Activated CD8-positive, alpha-beta memory T cell treated with anti-CD3 and anti-CD28 coated beads, Interleukin-2, amount 50 U/mL, for 1 hour (primary cell): ENCODE data around the gene CNNM4.
A peak's percentile ranks its signal among the peaks of the same experiment; 100 is the strongest.
"Not testable (repeated sequence)": the region's sequence is repeated elsewhere in the genome, so short reads cannot be mapped to it uniquely, and the experiment has no call there.

Experiments
- DNase-seq: peaks from one replicate; pipeline ENCODE4 v3.0.0-alpha.2; 2020; ENCODE audit errors: extremely low read depth

The CNNM4 gene

DNA sequence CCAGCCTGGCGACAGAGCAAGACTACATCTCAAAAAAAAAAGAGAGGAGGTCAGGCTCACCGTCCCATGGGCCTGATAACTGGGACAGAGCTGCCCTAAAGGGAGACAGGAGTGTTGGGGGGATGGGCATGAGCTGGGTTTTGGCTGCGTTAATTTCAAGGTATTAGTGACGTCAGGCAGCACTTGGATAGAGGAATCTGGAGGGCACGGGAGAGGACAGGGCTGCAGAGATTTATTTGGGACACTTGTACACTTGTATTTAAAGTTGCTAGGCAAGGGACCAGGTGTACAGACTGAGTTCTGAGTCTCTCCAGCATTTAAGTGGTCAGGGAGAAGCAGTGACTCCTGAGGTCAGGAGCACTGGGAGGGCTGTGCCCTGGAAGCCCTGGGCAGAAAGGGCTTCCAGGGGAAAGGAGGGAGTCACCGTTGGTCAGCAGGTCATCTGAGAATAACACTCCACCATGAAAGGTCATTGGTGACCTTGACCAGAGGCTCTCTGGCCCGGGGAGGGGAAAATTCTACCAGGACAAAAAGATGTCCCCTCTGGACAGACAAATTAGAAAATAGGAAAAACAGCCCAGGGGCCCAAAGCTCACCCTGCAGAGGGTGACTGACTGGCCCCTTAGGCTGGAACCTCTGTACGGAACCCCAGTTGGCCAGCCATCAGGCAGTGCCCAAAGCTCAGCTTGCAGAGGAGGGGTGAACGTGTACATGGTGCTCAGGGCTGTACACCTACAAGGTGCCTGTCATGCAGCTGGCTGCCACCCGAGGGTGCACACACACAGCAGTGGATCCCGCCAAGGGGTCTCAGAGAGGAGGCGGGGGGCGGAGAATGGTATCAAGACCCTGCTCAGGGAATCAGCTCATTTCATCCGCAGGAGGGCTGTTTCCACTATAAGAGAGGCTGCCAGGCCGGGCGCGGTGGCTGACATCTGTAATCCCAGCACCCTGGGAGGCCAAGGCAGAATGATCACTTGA is 32.4 kb downstream of the CNNM4 start:
- no peak for DNase-seq

DNA sequence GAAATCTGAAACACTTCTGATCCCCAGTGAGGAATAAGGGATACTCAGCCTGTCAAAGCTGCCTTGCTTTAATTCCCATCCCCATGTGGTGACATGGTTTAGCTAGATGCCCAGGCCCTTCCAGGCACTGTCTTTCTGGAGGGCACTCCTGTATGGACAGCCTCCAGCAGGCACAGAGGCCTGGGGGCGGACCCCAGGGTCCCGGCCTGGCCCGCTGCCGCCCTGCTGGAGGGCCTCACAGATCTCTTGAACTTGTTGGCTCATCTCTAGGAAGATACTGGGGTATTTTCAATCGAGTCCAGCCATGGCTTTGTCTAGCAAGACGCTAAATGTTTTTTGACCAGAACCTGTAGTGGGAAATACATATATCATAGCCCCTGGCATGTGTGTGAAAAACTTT is 34.4 kb downstream of the CNNM4 start:
- no peak for DNase-seq

DNA sequence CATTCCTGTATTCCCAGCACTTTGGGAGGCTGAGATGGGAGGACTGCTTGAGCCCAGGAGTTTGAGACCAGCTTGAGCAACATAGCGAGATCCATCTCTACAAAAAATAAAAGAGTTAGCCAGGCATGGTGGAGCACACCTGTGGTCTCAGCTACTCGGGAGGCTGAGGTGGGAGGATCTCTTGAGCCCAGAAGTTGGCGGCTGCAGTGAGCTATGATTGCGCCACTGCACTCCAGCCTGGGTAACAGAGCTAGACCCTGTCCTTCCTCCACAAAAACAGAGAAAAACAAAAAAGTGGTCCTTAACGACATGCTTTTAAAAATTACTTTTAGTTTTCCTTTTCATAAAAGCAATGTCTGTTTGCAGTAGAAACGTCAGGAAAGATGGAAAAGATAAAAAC is 35.8 kb downstream of the CNNM4 start:
- DNase-seq, result not testable (repeated sequence)

DNA sequence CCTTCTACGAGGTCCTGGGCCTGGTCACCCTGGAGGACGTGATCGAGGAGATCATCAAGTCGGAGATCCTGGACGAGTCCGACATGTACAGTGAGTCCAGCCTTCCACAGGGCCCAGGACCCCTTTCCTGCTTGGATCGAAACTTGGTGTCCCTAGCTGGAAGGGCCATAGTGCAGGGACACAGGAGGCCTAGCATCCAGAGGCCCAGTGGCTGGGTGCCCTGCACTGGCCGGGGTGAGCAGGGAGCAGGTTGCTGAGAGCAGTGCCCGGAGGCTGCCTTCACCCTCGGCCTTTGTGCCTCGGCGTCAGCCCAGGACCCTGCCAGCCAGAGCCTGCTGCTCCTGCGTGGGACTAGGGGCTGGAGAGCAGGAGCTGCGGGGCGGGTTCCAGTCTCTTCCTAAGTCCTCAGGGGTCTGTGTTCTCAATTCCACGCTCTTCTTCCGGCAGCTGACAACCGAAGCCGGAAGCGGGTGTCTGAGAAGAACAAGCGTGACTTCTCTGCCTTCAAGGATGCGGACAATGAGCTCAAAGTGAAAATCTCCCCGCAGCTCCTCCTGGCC is 36.4 kb downstream of the CNNM4 start:
- DNase-seq, result no peak

DNA sequence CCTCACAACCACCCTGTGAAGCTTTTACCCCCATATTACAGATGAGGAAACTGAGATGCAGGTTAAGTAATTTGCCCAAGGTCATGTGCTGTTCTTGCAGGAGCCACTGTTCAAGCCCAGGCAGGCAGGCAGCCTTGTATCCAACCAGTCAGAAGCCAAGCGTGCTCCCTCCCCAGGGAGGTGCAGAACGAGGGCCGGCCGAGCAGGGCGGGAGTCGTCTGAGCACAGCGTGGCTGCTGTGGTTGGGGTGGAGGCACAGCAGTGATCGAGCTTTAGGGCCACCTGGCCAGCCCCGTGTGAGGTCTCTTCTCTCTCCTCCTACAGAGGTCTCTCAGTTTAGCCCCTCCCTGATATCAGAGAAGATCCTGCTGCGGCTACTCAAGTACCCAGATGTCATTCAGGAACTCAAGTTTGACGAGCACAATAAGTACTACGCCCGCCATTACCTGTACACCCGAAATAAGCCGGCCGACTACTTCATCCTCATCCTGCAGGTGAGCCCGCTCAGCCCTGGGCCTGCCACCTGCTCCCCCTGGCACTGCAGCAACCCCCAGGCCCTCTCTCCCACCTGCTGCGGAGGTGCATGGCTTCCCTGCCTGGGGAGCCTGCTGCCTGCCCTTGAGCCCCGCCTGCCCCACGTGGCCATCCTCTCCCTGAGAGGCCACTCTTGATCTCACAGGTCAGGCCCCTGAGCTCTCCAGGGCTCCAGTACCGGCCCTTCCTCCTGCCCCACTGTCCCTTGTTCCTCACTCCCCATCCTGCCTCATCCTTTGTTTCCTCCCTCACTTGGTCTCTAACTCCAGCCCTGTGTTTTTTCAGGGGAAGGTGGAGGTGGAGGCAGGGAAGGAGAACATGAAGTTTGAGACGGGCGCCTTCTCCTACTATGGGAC is 38.3 kb downstream of the CNNM4 start:
- DNase-seq, result no peak

DNA sequence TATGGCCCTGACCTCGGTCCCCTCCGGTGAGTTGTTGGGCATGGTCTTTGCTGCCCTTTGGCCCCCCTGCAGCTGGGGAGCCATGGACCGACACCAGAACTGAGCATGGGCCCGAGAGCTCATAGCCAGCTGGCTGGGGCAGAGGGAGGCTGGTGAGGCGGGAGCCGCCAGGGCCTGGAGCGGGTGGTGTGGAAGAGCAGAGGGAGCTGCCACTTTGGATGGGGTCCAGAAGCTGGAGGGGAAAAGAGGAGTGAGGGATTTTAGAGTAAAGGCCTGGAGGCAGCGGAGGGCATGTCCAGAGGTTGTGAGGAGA is 38.9 kb downstream of the CNNM4 start:
- DNase-seq, result no peak

DNA sequence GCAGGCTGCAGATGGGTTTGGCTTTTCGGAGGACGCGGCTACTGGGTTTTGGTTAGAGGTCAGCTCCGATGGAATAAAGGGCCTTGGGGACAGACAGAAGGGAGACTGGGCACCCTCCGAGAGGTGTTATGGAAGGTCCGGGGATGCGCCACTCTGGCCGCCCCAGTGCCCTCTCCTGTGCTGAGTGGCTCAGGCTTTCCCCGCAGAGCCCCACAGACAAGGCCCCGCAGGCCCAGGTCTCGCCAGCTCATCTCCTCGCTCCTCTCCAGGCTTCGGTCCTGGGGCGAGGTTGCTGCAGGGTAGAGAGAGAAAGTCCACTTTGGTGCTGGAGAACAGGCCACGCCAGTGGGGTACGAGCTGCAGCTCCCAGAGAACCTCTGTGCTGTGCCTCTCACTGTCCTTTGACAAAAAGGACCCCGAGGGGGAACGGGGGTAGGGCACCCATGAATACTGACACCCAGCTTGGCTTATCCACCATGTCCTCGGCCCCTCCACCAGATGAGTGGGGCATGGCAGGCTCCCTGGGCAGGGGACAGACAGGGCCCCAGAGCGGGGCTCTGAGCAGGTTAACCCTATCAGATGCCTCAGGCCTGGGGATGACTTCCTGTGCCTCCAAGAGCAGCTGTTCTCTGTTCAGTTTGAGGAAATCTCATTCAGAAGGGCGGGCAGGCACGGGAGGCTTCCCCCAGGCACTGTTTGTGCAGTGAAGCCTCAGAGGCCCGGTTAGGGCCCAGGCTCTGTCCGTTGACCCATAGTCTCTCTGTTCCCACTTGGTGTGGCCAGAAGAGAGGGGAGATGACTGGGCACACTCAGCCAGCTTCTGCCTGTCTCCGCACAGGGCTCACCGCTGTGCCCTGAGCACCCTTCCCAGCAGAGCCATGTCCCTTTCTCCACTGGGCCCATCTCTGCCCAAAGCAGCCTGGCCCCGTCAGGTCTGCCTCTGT is 39.6 kb downstream of the CNNM4 start:
- no peak for DNase-seq

DNA sequence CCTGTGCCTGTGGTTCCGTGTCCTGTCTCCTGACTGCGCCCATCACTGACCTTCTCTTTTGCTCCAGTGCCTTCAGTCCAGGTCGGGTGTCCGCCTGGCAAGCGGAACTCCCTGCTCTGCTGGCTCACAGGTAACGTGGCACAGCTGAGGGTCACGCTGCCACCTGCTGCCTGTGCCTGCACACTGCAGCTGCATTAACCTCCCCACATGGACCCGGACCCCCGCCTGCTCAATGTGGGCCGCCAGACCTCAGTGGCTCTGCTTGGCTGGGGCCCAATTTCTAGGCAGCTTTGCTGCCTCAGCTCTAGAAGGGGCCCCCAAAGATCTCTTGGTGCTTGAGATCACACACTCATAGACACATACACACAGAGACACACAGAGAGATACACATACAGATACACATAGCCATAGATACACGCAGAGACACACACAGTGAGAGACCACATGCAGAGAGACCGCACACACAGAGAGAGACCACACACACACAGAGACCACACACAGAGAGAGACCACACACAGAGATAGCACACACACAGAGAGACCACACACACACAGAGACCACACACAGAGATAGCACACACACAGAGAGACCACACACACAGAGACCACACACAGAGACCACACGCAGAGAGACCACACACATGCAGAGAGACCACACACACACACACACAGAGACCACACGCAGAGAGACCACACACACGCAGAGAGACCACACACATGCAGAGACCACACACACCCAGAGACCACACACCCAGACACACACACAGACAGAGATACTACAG is 40.5 kb downstream of the CNNM4 start:
- peak; percentile 21 for DNase-seq

DNA sequence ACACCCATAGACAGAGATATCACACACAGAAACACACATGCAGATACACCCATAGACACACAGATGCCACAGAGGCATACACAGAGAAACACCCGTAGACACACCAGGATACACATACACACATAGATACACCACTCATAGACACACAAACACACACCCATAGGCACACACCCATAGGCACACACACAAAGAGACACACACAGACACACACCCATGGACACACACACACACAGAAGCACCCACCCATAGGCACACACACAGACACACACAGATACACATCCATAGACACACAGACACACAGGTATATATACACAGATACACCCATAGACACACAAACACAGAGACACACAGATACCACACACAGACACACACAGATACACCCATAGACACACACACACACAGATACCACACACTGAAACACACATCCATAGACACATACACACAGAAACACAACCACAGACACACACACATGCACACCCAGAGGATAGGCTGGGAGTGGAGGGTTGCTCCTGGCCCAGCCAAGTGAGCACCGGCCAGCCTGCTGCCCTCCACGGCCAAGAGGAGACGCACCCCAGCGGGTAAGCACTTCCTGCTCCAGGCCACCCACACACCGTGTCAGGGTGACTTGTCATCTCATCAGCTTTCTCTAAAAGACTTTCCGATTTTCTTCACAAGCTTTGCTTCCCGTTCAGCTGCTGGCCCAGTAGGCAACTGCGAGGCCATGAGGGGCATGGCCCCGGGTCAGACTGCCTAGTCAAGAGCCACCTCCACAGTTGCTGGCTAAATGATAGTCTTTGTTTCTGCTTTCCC is 41.3 kb downstream of the CNNM4 start:
- DNase-seq, result no peak

DNA sequence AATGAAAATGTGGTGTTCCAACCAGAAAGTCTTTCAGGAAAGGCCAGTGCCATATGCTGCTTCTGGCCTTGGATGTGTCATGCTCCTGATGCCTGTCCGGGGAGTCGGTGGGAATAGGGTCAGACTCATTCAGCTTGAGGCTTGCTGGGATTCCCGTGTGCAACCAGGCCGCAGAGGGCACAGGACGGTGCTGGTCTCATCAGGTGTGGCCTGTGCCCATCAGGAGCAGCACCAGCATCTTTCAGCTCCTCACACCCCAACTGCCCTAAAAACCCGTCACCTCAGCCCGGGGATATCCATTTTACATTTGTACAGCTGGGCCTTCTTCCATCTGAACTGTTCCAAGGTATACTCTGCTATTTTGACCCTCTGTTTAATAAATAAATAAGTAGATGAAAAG is 42.0 kb downstream of the CNNM4 start:
- no peak for DNase-seq

DNA sequence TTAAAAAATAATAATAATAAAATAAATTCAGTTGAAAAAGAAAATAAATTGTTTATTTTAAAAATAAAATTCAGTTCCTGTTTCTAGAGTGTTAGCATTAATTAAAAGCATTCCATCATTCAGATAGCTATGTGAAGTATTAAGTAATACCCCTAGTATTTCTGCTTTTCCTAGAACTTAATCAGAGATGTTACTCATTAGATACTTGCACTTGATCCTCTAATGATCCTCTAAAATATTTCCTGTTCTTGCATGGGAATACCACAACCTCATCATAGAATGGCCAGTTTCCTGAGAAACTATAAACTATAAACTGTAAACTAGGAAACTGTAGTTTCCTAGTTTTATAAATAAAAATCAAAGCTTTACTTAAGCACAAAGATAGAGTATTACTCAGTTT is 44.3 kb downstream of the CNNM4 start:
- DNase-seq, result no peak

DNA sequence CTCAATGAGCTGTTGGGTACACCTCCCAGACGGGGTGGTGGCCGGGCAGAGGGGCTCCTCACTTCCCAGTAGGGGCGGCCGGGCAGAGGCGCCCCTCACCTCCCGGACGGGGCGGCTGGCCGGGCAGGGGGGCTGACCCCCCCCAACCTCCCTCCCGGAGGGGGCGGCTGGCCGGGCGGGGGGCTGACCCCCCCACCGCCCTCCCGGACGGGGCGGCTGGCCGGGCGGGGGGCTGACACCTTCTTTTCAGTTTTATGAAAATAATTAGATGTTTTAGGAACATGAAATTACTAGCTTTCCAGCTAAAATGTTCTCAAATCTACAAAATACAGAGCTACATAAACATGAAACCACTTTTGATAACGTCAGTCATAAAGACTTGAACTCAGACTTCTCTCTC is 45.2 kb downstream of the CNNM4 start:
- DNase-seq, result not testable (repeated sequence)

DNA sequence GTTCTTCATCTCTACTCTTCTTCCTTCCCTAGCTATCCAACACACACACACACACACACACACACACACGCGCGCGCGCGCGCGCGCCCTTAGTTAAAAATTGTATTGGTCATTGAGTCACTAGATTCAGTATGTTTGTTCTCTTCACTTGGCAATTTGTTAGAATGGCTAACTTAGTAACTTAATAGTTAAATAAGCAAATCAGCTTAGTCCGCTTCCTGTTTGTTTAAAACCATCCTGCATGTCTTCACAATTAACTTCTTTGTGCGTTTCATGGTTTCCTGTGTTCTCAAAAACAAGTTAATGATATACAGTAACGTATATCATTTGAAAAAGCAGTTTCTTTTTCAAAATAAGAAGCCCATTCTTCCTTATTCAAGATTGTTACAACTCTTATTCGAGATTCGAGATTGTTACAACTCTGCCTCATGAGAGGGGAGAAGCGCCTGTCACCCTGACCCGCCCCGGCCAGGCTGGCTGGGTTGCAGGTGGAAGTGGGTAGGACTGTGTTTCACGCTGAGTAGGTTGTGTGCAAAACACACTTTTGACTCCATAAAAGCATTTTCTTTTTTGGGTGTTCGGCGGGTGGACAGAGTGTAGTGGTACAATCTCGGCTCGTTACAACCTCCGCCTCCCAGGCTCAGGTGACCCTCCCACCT is 45.9 kb downstream of the CNNM4 start:
- no peak for DNase-seq

DNA sequence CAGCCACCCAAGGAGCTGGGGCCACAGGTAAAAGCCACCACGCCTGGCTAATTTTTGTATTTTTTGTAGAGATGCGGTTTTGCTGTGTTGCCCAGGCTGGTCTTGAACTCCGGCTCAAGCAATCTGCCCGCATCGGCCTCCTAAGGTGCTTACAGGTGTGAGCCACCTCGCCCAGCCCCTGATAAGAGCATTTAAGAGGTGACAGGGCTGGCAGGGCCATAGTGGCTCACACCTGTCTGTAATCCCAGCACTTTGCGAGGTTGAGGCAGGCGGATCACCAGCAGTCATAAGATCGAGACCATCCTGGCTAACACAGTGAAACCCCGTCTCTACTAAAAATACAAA is 46.4 kb downstream of the CNNM4 start:
- no peak for DNase-seq

DNA sequence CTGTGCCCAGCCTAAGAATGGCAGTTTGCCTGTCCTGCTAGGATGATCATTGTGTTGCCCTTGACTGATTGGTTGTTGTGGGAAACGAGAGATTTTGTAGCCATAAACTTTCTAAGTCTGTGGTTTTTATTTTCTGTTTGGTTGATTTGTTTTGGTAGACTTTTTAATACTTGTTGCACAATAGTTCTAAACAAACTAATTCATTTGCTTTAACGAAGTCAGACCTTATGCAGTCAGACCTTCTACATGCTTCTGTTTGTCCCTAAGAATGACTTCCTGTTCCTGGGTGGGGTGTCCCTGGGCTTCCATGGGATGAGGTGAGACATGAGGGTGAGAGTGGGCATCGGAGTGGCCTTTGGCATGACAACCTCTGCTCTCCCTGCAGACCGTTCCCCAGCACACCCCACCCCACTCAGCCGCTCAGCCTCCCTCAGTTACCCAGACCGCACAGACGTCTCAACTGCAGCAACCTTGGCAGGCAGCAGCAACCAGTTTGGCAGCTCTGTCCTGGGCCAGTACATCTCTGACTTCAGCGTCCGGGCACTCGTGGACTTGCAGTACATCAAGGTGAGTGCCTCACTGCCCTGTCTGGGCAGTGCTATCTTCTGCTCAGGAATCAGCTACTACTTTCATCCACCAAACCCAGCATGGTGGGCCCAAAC is 47.6 kb downstream of the CNNM4 start:
- no peak for DNase-seq

DNA sequence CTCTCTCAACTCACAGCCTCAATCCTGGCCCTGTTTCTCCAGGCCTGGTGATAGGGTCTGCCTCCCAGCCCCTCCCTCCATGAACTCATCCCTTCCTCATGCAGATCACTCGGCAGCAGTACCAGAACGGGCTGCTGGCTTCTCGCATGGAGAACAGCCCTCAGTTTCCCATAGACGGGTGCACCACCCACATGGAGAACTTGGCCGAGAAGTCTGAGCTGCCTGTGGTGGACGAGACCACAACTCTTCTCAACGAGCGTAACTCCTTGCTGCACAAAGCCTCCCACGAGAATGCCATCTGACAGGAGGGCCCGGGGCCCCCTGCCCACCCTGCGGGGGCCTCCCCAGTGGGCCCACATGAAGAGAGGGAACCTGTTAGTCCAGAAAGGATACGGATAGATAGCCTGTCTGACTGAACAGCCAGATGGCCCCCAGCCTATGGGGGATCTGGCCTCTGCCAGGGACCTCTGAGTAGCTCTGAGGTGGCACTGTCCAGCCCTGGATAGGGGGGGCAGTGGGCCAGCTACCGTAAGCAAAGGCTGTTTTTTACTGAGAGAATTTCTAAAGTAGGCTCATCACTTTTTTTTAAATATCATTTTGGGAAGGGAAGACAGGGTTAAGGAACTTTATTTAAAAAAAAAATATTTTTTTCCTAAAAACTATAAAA is 48.6 kb downstream of the CNNM4 start:
- no peak for DNase-seq

DNA sequence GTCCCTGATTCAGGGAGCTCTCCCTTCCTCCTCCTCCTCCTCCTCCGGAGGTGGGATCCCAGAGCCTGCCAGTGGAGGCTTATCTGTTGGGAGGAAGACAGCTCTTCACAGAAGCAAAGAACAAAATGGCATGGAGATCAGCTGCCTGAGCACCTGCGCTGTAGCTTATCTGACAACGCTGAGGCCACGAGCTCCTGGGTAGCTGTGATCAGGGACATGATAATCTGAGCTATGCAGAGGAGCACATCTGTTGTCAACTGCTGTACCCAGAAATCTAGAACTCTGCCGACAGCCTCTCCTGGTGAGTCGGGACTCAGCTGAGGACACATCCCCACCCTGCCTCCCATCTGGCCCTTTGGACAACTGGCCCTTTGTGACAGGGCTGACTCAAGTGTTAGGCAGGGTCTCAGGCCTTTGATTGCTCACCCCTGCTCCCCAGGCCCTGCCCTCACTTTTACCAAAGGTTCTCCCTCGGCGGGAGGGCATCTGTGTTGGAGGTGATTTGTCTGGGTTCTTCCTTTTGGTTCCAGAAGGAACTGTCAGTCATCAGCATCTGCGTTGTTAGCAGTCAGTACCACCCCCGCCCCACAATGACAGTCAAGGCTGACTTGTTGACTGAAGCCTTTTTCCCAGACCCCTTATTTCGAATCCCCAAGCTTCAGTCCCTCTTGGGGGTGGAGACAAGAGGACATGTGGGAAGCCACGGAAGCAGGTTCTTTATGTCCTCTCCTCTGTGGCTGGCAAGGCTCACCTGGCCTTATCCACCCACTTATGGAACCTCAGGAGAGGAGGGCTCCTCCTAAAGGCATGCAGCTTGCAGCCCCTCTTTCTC is 49.5 kb downstream of the CNNM4 start:
- no peak for DNase-seq
